KMS-11 (cell line): ENCODE results near the gene EVA1B.

ENCODE experiments used
- H2AFZ ChIP-seq: fragments of 200-600 bp; sonication (generic); 2 replicates; pipeline ENCODE4 v1.6.1; 2016; ENCODE audit warnings: antibody characterized with exemption, mixed run types, low read depth
- H3K27ac ChIP-seq: fragments of 200-600 bp; sonication (generic); 2 replicates; pipeline ENCODE4 v1.6.1; 2016; ENCODE audit warnings: mild to moderate bottlenecking, mixed run types
- H3K27me3 ChIP-seq: fragments of 200-600 bp; sonication (generic); 2 replicates; pipeline ENCODE4 v1.6.1; 2017; ENCODE audit warnings: mild to moderate bottlenecking, low read depth, mixed run types, moderate library complexity; ENCODE audit not compliant: insufficient read depth
- H3K36me3 ChIP-seq: fragments of 200-600 bp; sonication (generic); 2 replicates; pipeline ENCODE4 v1.6.1; 2017; ENCODE audit warnings: mild to moderate bottlenecking, mixed run types; ENCODE audit not compliant: insufficient read depth
- H3K4me1 ChIP-seq: fragments of 200-600 bp; sonication (generic); 2 replicates; pipeline ENCODE4 v1.6.1; 2016; ENCODE audit warnings: mild to moderate bottlenecking, low read depth, mixed run types; ENCODE audit not compliant: poor library complexity, severe bottlenecking
- H3K4me2 ChIP-seq: fragments of 200-600 bp; sonication (generic); 2 replicates; pipeline ENCODE4 v1.7.0; 2016; ENCODE audit warnings: mild to moderate bottlenecking, mixed run types
- H3K4me3 ChIP-seq: fragments of 200-600 bp; sonication (generic); IDR thresholded peaks from 2 replicates; pipeline ENCODE4 v1.6.1; 2017; ENCODE audit warnings: low read depth, low read length, mixed read lengths; ENCODE audit not compliant: insufficient read depth
- H3K79me2 ChIP-seq: fragments of 200-600 bp; sonication (generic); 2 replicates; pipeline ENCODE4 v1.6.1; 2016; ENCODE audit warnings: low read depth, mixed run types; ENCODE audit not compliant: insufficient read depth
- H3K9ac ChIP-seq: fragments of 200-600 bp; sonication (generic); 2 replicates; pipeline ENCODE4 v1.6.1; 2016; ENCODE audit warnings: mild to moderate bottlenecking, mixed run types
- H4K20me1 ChIP-seq: fragments of 200-600 bp; sonication (generic); 2 replicates; pipeline ENCODE4 v1.6.1; 2016; ENCODE audit warnings: mild to moderate bottlenecking, mixed run types; ENCODE audit not compliant: insufficient read depth
- CTCF ChIP-seq: fragments of 200-600 bp; sonication (generic); conservative IDR thresholded peaks from 2 replicates; pipeline ENCODE4 v1.6.1; 2017; ENCODE audit warnings: low read depth, mild to moderate bottlenecking, antibody characterized with exemption, low read length, moderate library complexity, mixed read lengths

EVA1B gene

GRCh38 chr1:36367066-36367465 lies 43.6 kb upstream of the EVA1B start:
- Histone ChIP-seq H3K27me3 (no peaks in the 10 kb centered on the region), H3K79me2 (no peaks in the 10 kb centered on the region), H3K27ac (no peak overlapping the region), H4K20me1 (no peaks in the 10 kb centered on the region), H2AFZ (no peak overlapping the region), H3K4me1 (peaks cover 27% of the 10 kb centered on the region), H3K36me3 (no peaks in the 10 kb centered on the region), H3K4me2 (no peak overlapping the region), H3K4me3 (no peak overlapping the region), H3K9ac (no peak overlapping the region)
- TF ChIP-seq CTCF = no peak

GRCh38 chr1:36366091-36366661 lies 42.7 kb upstream of the EVA1B start:
- Histone ChIP-seq H3K79me2 (no peaks in the 10 kb centered on the region), H3K27me3 (no peaks in the 10 kb centered on the region), H3K4me1 (peaks cover 27% of the 10 kb centered on the region), H2AFZ (no peak overlapping the region), H3K4me3 (no peak overlapping the region), H3K9ac (no peak overlapping the region), H3K4me2 (no peak overlapping the region), H3K36me3 (no peaks in the 10 kb centered on the region), H3K27ac (no peak overlapping the region), H4K20me1 (no peaks in the 10 kb centered on the region)
- TF ChIP-seq CTCF = no peak

GRCh38 chr1:36365381-36365780 lies 41.9 kb upstream of the EVA1B start:
- peaks cover 21% of the 10 kb centered on the region for H3K4me1 ChIP-seq
- H3K27ac ChIP-seq = no peak overlapping the region
- no peaks in the 10 kb centered on the region for H3K36me3 ChIP-seq
- TF ChIP-seq CTCF = no peak
- H3K9ac ChIP-seq = no peak overlapping the region
- no peaks in the 10 kb centered on the region for H3K27me3 ChIP-seq
- H3K4me3 ChIP-seq = no peak overlapping the region
- no peaks in the 10 kb centered on the region for H4K20me1 ChIP-seq
- no peak overlapping the region for H3K4me2 ChIP-seq
- H2AFZ ChIP-seq = no peak overlapping the region
- H3K79me2 ChIP-seq = no peaks in the 10 kb centered on the region

GRCh38 chr1:36359911-36360550 lies 36.6 kb upstream of the EVA1B start:
- Histone ChIP-seq H3K4me1 (no peaks in the 10 kb centered on the region), H4K20me1 (no peaks in the 10 kb centered on the region), H3K4me2 (no peak overlapping the region), H2AFZ (no peak overlapping the region), H3K36me3 (no peaks in the 10 kb centered on the region), H3K27ac (no peak overlapping the region), H3K4me3 (no peak overlapping the region), H3K9ac (no peak overlapping the region), H3K79me2 (no peaks in the 10 kb centered on the region), H3K27me3 (no peaks in the 10 kb centered on the region)
- no peak for TF ChIP-seq CTCF
